Smooth muscle cell of the brain vasculature (primary cell): ENCODE measurements around the gene LIM2.

Experiments
- DNase-seq: peaks from one replicate; pipeline ENCODE4 v3.0.0-alpha.2; 2012; ENCODE audit warnings: low read depth, low spot score

LIM2 gene

GRCh38 chr19:51396175-51396574 is 8.4 kb upstream of the LIM2 start:
- no peak for DNase-seq

- DNase-seq = peak; percentile 97
Measured at GRCh38 chr19:51394050-51394836, 6.5 kb upstream of the LIM2 start.

GRCh38 chr19:51392701-51393100 is 4.9 kb upstream of the LIM2 start:
- DNase-seq = no peak

GRCh38 chr19:51391073-51391611 is 3.4 kb upstream of the LIM2 start:
- DNase-seq = no peak

- no peak for DNase-seq
Measured at GRCh38 chr19:51389143-51389542, 1.4 kb upstream of the LIM2 start.

- DNase-seq = no peak
Measured at GRCh38 chr19:51386882-51387520, 773 bp downstream of the LIM2 start.

- no peak for DNase-seq
Measured at GRCh38 chr19:51382004-51382403, 5.8 kb downstream of the LIM2 start.

- no peak for DNase-seq
Measured at GRCh38 chr19:51380379-51380778, 7.4 kb downstream of the LIM2 start.

GRCh38 chr19:51377422-51377821 is 10.4 kb downstream of the LIM2 start:
- DNase-seq = no peak

GRCh38 chr19:51375504-51376221 is 12.1 kb downstream of the LIM2 start:
- DNase-seq = no peak

- no peak for DNase-seq
Measured at GRCh38 chr19:51372649-51373504, 14.9 kb downstream of the LIM2 start, which contains the start of gene NKG7. Gene NKG7 (minus strand): TSS chr19:51372654. CDS start chr19:51372535, 119 bp downstream.

GRCh38 chr19:51372021-51372648 is 15.6 kb downstream of the LIM2 start:
- no peak for DNase-seq

- no peak for DNase-seq
Measured at GRCh38 chr19:51371186-51371690, 16.5 kb downstream of the LIM2 start.

GRCh38 chr19:51370230-51370629 is 17.5 kb downstream of the LIM2 start:
- no peak for DNase-seq

- DNase-seq = no peak
Measured at GRCh38 chr19:51368366-51369282, 19.1 kb downstream of the LIM2 start, which contains the start of gene CLDND2. Gene CLDND2 (minus strand): TSS chr19:51369003. CDS start chr19:51368577, 426 bp downstream.

GRCh38 chr19:51367565-51368365 is 20.0 kb downstream of the LIM2 start:
- DNase-seq = peak; percentile 97

- DNase-seq = no peak
Measured at GRCh38 chr19:51367255-51367564, 20.6 kb downstream of the LIM2 start.

- DNase-seq = peak; percentile 94
Measured at GRCh38 chr19:51366389-51367254, 21.2 kb downstream of the LIM2 start.
